Measurements from ENCODE around the gene PDCD1. TPM values are rescaled to one million over a fixed set of nuclear protein-coding genes. Genes with fewer than 3 reads are reported as not detected.

Gene PDCD1
- total and polyA plus RNA-seq, 2 of the 13 experiments (the other 11 are each of a cell fraction or from before 2014, with no cell fraction given): 0.04 TPM; not detected in 1

DNA sequence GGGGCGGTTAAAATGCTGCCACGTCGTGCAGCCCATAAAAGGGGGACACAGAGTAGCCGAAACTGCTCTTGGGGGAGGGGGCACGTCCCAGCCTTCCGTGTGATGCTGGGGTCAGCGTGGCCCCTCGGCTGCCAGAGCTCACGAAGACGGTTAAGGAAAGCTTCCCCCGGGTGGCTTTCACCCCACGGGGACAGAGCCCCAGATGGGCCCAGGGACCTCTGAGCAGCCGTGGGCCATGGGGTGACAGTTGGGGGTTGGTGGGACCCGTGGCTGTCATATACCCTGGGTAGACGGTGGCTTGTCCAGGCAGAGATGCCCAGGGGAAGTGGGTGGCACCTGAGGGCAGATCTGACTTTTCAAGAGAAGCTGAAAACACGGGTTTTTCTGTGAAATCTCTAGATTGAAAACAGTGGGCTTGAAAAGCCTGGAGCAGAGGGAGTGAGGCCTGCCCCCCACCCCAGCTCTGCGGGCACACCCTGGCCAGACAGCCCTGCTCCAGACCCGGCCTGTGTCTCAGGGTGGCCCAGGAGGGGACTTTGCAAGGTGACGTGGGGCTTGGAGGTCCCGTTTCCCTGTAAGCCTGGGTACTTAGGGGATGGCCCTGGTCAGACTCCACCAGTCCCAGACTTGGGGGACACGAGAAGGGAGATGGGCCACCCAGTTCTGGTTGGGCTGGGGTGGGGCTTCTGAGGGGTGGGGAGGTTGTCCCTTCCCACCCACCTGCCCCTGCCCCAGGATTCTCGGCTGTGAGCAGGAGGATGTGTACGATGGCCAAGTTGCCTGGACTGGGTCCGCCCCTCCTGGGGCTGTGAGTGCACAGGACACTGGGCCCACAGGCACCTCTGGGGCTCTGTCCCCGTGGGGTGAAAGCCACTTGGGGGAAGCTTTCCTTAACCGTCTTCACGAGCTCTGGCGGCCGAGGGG is 49.0 kb downstream of the PDCD1 start (continued):
- TF ChIP-seq HNRNPL (IDR thresholded peaks at IDR 0.05; ENCODE audit: low read depth, low read length) (peak; percentile 38; the same call in 1 of the 2 replicates), THYN1 (CRISPR knock-in tag; IDR thresholded peaks at IDR 0.05; ENCODE audit: borderline replicate concordance, low read depth) (0 out of 2 replicates have a peak, but pooled peaks have one; percentile 3), ZNF790 (CRISPR knock-in tag; IDR thresholded peaks at IDR 0.05; ENCODE audit: borderline replicate concordance) (0 out of 2 replicates have a peak, but pooled peaks have one; percentile 24), ZNF317 (CRISPR knock-in tag; IDR thresholded peaks at IDR 0.05) (0 out of 2 replicates have a peak, but pooled peaks have one; percentile 20), HOXD1 (CRISPR knock-in tag; IDR thresholded peaks at IDR 0.05) (no peak), ZNF563 (CRISPR knock-in tag; IDR thresholded peaks at IDR 0.05) (0 out of 2 replicates have a peak, but pooled peaks have one; percentile 13), ZNF687 (CRISPR knock-in tag; IDR thresholded peaks at IDR 0.05) (peak; percentile 56; the same call in 1 of the 2 replicates), ZNF572 (CRISPR knock-in tag; IDR thresholded peaks at IDR 0.05) (peak; percentile 57; the same call in 1 of the 2 replicates), ZNF337 (CRISPR knock-in tag; IDR thresholded peaks at IDR 0.05; ENCODE audit: borderline replicate concordance, low read depth) (0 out of 2 replicates have a peak, but pooled peaks have one; percentile 1), ELF1 (CRISPR knock-in tag; IDR thresholded peaks at IDR 0.05) (no peak), ZNF333 (CRISPR knock-in tag; IDR thresholded peaks at IDR 0.05; ENCODE audit: borderline replicate concordance) (0 out of 2 replicates have a peak, but pooled peaks have one; percentile 6), JUNB (CRISPR knock-in tag; IDR thresholded peaks at IDR 0.05; ENCODE audit: borderline replicate concordance) (no peak), PAX8 (CRISPR knock-in tag; IDR thresholded peaks at IDR 0.05; ENCODE audit: borderline replicate concordance) (0 out of 2 replicates have a peak, but pooled peaks have one; percentile 21), CBFB (CRISPR knock-in tag; IDR thresholded peaks at IDR 0.05) (no peak), TGIF2 (CRISPR knock-in tag; IDR thresholded peaks at IDR 0.05) (peak; percentile 21; the same call in 1 of the 2 replicates), GLI4 (CRISPR knock-in tag; IDR thresholded peaks at IDR 0.05; ENCODE audit: borderline replicate concordance) (0 out of 2 replicates have a peak, but pooled peaks have one; percentile 28), E2F5 (CRISPR knock-in tag; conservative IDR thresholded peaks at IDR 0.05) (0 out of 2 replicates have a peak, but pooled peaks have one; percentile 2)
- TF ChIP-seq, protein P1, sequence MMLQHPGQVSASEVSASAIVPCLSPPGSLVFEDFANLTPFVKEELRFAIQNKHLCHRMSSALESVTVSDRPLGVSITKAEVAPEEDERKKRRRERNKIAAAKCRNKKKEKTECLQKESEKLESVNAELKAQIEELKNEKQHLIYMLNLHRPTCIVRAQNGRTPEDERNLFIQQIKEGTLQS (CRISPR knock-in tag; IDR thresholded peaks at IDR 0.05): peak; percentile 18; the same call in 1 of the 2 replicates
